ENCODE results near the gene CCDC88C. TPM values are rescaled to one million over a fixed set of nuclear protein-coding genes. Genes with fewer than 3 reads are reported as not detected.

The CCDC88C gene, protein sequence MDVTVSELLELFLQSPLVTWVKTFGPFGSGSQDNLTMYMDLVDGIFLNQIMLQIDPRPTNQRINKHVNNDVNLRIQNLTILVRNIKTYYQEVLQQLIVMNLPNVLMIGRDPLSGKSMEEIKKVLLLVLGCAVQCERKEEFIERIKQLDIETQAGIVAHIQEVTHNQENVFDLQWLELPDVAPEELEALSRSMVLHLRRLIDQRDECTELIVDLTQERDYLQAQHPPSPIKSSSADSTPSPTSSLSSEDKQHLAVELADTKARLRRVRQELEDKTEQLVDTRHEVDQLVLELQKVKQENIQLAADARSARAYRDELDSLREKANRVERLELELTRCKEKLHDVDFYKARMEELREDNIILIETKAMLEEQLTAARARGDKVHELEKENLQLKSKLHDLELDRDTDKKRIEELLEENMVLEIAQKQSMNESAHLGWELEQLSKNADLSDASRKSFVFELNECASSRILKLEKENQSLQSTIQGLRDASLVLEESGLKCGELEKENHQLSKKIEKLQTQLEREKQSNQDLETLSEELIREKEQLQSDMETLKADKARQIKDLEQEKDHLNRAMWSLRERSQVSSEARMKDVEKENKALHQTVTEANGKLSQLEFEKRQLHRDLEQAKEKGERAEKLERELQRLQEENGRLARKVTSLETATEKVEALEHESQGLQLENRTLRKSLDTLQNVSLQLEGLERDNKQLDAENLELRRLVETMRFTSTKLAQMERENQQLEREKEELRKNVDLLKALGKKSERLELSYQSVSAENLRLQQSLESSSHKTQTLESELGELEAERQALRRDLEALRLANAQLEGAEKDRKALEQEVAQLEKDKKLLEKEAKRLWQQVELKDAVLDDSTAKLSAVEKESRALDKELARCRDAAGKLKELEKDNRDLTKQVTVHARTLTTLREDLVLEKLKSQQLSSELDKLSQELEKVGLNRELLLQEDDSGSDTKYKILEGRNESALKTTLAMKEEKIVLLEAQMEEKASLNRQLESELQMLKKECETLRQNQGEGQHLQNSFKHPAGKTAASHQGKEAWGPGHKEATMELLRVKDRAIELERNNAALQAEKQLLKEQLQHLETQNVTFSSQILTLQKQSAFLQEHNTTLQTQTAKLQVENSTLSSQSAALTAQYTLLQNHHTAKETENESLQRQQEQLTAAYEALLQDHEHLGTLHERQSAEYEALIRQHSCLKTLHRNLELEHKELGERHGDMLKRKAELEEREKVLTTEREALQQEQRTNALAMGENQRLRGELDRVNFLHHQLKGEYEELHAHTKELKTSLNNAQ (N-terminal part only)
- 48.2 TPM for total RNA-seq (ENCODE audit: unreplicated experiment)
- long read RNA-seq, partial matches to known transcripts, result 7 of 11 reads
- long read RNA-seq, other reads (novel, unspliced or antisense), result 4 of 11 reads

DNA sequence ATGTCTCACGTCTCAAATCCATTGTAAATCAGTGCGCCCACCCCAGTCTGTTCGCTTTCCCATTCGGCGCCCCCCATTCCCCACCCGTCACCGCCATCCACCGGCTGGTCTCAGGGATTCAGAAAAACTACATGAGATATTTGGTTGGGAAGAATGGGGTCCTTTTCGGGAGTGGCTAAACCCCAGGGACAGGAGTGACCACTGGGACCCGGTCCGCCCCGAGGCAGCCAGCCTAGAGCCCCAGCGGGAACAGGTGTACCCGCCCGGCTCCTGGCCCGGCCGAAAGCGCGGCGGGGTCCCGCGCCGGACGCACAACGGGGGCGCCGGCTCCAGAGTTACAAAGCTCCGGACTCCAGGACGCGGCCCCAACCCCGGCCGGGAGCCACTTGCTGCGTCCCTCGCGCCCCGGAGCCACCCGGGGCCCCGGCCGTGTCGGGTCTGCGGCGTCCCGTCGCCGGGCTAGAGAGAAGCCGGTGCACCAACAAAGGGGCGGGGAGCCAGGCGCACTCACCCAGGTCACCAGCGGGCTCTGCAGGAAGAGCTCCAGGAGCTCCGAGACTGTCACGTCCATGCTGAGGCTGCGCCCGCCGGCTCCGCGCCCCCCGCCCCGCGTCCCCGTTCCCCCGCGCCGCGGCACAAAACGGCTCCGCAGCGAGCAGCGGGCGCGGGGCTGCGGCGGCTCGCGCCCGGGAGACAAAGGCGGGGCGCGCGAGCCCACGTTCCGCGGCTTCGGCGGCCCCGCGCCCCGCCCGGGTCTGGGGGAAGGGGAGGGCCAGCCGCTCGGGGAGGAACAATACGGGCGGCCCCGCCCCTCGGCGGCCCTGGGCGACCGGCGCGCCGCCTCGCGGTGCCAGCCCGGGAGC, at the start of gene CCDC88C:
Gene CCDC88C (minus strand): TSS at position 701 of the 863 bp plus-strand sequence. CDS start 130 bp downstream, at position 571.
- Mint-ChIP-seq H3K27ac (ENCODE audit: unreplicated experiment) (peak within 1 kb of the TSS; percentile 65), H3K36me3 (ENCODE audit: low read depth, unreplicated experiment) (peaks cover 8% of the 10 kb centered on the region), H3K4me3 (ENCODE audit: unreplicated experiment) (peak within 1 kb of the TSS; percentile 94), H3K27me3 (ENCODE audit: unreplicated experiment) (peaks cover 11% of the 10 kb centered on the region), H3K4me1 (ENCODE audit: unreplicated experiment) (peaks cover 31% of the 10 kb centered on the region), H3K9me3 (ENCODE audit: unreplicated experiment) (no peaks in the 10 kb centered on the region)
- DNase-seq (ENCODE audit: low spot score), result peak; percentile 69
- TF ChIP-seq, protein P1, sequence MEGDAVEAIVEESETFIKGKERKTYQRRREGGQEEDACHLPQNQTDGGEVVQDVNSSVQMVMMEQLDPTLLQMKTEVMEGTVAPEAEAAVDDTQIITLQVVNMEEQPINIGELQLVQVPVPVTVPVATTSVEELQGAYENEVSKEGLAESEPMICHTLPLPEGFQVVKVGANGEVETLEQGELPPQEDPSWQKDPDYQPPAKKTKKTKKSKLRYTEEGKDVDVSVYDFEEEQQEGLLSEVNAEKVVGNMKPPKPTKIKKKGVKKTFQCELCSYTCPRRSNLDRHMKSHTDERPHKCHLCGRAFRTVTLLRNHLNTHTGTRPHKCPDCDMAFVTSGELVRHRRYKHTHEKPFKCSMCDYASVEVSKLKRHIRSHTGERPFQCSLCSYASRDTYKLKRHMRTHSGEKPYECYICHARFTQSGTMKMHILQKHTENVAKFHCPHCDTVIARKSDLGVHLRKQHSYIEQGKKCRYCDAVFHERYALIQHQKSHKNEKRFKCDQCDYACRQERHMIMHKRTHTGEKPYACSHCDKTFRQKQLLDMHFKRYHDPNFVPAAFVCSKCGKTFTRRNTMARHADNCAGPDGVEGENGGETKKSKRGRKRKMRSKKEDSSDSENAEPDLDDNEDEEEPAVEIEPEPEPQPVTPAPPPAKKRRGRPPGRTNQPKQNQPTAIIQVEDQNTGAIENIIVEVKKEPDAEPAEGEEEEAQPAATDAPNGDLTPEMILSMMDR (IDR thresholded peaks at IDR 0.05; ENCODE audit: unreplicated experiment), result no peak

DNA sequence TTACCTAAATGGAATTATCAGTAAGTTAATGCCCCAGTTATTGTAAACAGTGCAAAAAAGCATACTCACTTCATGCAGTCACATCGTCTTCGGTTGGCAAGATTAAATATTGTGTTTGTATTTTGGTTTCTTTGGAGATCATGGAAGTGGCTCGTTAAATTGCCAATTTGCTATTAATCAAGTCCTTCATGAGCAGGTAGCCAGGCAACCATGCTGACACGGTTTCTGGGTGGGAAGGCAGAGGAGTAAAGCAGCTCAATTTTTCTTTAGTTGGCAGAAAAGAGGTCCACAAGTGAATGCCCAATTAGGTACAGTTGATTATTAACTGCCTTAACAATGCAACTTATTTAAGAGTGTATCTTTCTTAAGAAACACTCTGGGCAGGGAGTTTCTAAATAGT, 48.6 kb upstream of the CCDC88C start:
- Mint-ChIP-seq H3K27ac (ENCODE audit: unreplicated experiment) (no peak overlapping the region), H3K27me3 (ENCODE audit: unreplicated experiment) (no peaks in the 10 kb centered on the region), H3K4me1 (ENCODE audit: unreplicated experiment) (peaks cover 11% of the 10 kb centered on the region), H3K9me3 (ENCODE audit: unreplicated experiment) (no peaks in the 10 kb centered on the region), H3K4me3 (ENCODE audit: unreplicated experiment) (no peak overlapping the region), H3K36me3 (ENCODE audit: low read depth, unreplicated experiment) (peaks cover 37% of the 10 kb centered on the region)
- no peak for DNase-seq (ENCODE audit: low spot score)
- TF ChIP-seq, protein P1 (IDR thresholded peaks at IDR 0.05; ENCODE audit: unreplicated experiment), result no peak

DNA sequence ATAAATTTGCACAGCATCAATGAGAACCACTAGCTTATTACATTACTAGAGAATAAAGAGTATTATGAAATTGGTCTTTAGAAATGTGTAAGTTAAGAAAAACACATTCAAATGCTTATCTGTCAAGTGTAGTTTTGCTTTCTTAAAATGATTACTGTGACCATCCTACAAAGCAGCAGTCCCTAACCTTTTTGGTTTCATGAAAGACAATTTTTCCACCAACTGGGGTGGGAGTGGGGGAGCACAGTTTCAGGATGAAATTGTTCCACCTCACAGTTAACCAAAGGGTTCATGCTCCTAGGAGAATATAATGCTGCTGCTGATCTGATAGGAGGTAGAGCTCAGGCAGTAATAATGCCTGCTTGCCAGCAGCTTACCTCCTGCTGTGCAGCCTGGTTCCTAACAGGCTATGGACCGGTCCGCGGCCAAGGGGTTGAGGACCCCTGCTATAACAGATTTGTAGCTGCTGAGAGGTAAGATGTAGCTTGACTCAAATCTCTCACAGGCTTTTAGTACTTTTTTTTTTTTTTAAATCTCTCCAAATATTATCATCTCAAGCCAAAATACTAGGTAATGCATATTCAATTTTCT, 47.1 kb upstream of the CCDC88C start:
- no peak overlapping the region for H3K27ac Mint-ChIP-seq (ENCODE audit: unreplicated experiment)
- H3K36me3 Mint-ChIP-seq (ENCODE audit: low read depth, unreplicated experiment), result peaks cover 35% of the 10 kb centered on the region
- no peak overlapping the region for H3K4me3 Mint-ChIP-seq (ENCODE audit: unreplicated experiment)
- no peaks in the 10 kb centered on the region for H3K27me3 Mint-ChIP-seq (ENCODE audit: unreplicated experiment)
- TF ChIP-seq, protein P1 (IDR thresholded peaks at IDR 0.05; ENCODE audit: unreplicated experiment), result no peak
- no peaks in the 10 kb centered on the region for H3K9me3 Mint-ChIP-seq (ENCODE audit: unreplicated experiment)
- no peak for DNase-seq (ENCODE audit: low spot score)
- peaks cover 14% of the 10 kb centered on the region for H3K4me1 Mint-ChIP-seq (ENCODE audit: unreplicated experiment)

DNA sequence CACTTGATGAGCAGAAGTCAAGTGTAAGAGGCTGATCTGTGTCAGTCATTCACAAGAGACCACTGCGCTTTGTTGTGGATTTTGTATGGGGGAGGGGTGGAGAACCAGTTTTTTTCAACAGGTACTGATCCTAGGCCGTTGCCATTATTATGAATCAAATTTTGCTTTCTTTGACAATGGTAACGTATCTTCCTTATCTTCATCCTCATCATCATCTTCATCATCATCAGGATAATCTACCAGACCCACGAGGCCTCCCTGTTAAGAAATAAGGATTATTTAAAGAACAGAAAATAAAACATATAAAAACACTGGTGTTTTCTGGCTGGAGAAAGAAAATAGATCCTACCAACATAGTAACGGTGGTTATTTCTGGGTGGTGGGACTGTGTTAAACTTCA, 41.0 kb upstream of the CCDC88C start:
- no peak overlapping the region for H3K27ac Mint-ChIP-seq (ENCODE audit: unreplicated experiment)
- peaks cover 2% of the 10 kb centered on the region for H3K27me3 Mint-ChIP-seq (ENCODE audit: unreplicated experiment)
- H3K36me3 Mint-ChIP-seq (ENCODE audit: low read depth, unreplicated experiment), result peaks cover 28% of the 10 kb centered on the region
- H3K9me3 Mint-ChIP-seq (ENCODE audit: unreplicated experiment), result no peaks in the 10 kb centered on the region
- H3K4me3 Mint-ChIP-seq (ENCODE audit: unreplicated experiment), result no peak overlapping the region
- peaks cover 31% of the 10 kb centered on the region for H3K4me1 Mint-ChIP-seq (ENCODE audit: unreplicated experiment)
- TF ChIP-seq, protein P1 (IDR thresholded peaks at IDR 0.05; ENCODE audit: unreplicated experiment), result no peak
- DNase-seq (ENCODE audit: low spot score), result no peak

Data from endothelial cell (in vitro differentiated cells).